NCI-H187 (cell line): Measurements from ENCODE around the gene ZNF438.

Source experiments
- DNase-seq, 2 experiments: peaks; one replicate each; lab custom pipeline; 2025; lab: John Stamatoyannopoulos, UW

The ZNF438 gene

GRCh38 chr10:31011017-31011664, 20.5 kb downstream of the ZNF438 start:
- DNase-seq, result peak in 1 of 2 experiments; percentile 2

- DNase-seq, result no peak
Measured at GRCh38 chr10:31010062-31010461, 21.6 kb downstream of the ZNF438 start.

- DNase-seq, result no peak
Measured at GRCh38 chr10:31005895-31006294, 25.8 kb downstream of the ZNF438 start.

GRCh38 chr10:31004611-31005193, 27.0 kb downstream of the ZNF438 start:
- DNase-seq, result no peak

- no peak for DNase-seq
Measured at GRCh38 chr10:31001740-31002139, 29.9 kb downstream of the ZNF438 start.

GRCh38 chr10:31000867-31001266, 30.8 kb downstream of the ZNF438 start:
- no peak for DNase-seq

- DNase-seq, result no peak
Measured at GRCh38 chr10:31000071-31000782, 31.4 kb downstream of the ZNF438 start.

GRCh38 chr10:30999070-30999712, 32.5 kb downstream of the ZNF438 start:
- no peak for DNase-seq

- DNase-seq, result no peak
Measured at GRCh38 chr10:30997536-30998235, 34.0 kb downstream of the ZNF438 start.

GRCh38 chr10:30996481-30997005, 35.1 kb downstream of the ZNF438 start:
- DNase-seq, result no peak

- no peak for DNase-seq
Measured at GRCh38 chr10:30995081-30995770, 36.4 kb downstream of the ZNF438 start.

- no peak for DNase-seq
Measured at GRCh38 chr10:30993155-30993554, 38.5 kb downstream of the ZNF438 start.

GRCh38 chr10:30992681-30993080, 39.0 kb downstream of the ZNF438 start:
- no peak for DNase-seq

- DNase-seq, result no peak
Measured at GRCh38 chr10:30991647-30992011, 40.0 kb downstream of the ZNF438 start.

- DNase-seq, result no peak
Measured at GRCh38 chr10:30990971-30991646, 40.6 kb downstream of the ZNF438 start.

GRCh38 chr10:30990351-30990750, 41.3 kb downstream of the ZNF438 start:
- no peak for DNase-seq

- DNase-seq, result no peak
Measured at GRCh38 chr10:30988831-30989435, 42.7 kb downstream of the ZNF438 start.

- DNase-seq, result no peak
Measured at GRCh38 chr10:30987463-30987862, 44.2 kb downstream of the ZNF438 start.

- DNase-seq, result no peak
Measured at GRCh38 chr10:30986053-30986555, 45.6 kb downstream of the ZNF438 start.

GRCh38 chr10:30985512-30985911, 46.2 kb downstream of the ZNF438 start:
- DNase-seq, result no peak
